Activated T-helper 9 cell treated with anti-CD3 and anti-CD28 coated beads, Interleukin-2, amount 50 U/mL, for 16 hours (primary cell): ENCODE data around the gene RB1.
"Not testable (repeated sequence)": the region's sequence is repeated elsewhere in the genome, so short reads cannot be mapped to it uniquely, and the experiment has no call there.

Source experiments
- DNase-seq: peaks from one replicate; pipeline ENCODE4 v3.0.0-alpha.2; 2020; ENCODE audit warnings: low read depth

Gene RB1

DNA sequence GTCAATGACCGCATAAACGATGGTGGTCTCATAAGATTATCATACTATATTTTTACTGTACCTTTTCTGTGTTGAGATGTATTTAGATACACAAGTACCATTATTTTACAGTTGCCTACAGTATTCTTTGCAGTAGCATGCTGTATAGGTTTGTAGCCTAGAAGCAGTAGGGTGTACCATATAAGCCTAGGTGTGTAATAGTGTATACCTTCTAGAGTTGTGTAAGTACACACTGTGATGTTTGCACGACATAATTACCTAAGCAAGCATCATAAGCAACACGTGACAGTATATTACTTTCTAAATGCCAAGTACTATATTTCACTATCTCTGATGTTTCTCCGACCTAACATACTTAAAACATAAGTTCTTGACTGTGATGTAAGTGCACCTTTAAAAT lies 106.6 kb downstream of the RB1 start:
- DNase-seq = no peak

DNA sequence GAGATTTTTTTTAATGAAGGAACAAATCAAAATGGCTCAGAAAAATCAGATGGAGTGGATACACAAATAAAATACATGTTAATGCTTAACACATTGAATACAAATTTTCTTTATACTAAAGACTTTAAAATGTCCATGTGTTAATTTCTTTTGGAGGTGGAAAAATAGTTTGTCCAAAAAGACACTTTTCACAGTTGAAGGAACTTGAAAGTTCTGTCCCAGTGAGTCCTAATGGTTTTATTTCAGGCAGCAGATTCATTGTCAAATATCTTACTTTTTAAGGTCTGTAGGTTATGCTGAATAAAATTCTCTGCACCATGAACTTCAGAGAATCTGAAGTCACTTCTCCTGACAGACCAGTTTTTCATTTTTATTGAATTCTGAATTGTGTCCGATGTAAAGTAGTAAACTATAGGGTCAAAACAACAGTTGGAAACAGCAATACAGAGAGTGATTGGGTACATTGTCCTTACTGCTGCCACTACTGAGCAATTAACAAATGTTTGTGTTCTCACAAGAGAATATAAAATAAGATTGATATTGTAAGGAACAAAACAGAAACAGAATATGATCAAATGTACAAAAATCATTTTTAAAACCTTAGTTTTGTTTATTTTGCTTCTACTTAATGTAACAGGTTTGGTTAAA lies 107.7 kb downstream of the RB1 start:
- DNase-seq = no peak

DNA sequence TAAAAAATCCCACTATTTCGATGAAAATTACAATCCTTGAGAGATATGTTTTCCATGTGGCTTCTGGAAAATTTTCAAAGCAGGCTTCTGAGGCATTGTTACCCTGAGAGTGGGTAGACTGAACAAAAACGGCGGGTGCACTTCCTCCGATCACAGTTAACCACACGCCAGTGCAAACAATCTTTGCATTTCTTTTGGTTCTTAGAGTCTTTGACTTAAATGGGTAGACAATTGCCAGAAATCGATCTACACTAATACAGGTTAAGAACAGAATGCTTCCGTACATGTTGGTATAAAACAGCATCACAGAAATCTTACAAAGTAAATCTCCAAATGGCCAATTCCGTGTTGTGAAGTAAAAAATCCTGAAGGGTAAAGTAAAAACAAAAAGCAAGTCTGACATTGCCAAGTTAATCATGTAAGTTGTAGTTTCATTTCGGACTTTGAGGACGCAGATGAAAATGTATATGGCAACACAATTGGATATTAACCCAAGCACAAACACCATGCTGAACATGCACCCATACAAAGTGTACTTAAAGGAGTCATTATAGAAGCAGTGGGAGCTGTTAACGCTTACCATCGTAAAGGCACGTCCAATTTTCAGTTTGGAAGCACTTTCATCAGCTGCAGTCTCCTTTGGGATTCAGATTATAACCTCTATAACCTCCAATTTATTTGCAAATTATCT lies 108.4 kb downstream of the RB1 start:
- DNase-seq = no peak

DNA sequence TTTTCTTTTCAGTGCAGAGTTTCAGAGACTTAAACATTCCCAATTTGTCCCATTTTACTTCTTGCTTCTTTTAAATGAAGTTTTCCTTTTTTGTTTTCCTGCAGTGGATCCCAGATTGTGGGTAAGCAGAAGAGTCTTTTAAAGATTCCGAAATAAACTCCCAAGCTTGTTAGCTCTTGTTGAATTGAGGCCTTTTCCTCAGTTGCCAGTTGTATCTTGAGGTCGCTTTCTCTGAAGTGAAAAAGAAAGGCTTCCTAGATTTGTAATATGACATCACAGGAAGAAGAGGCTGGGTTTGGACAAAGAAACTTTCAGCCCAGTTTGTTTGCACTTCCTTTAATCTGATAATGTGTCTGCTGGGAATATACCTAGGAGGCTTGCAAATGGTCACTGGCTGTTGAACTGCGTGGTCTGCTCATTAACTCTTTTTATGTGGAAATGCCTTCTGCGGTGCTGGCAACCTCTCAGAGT lies 109.4 kb downstream of the RB1 start, which contains the start of gene LPAR6:
Gene LPAR6 (minus strand): TSS at position 233 of the 471 bp plus-strand sequence. CDS start 690 bp downstream, outside the sequence.
- DNase-seq = no peak

DNA sequence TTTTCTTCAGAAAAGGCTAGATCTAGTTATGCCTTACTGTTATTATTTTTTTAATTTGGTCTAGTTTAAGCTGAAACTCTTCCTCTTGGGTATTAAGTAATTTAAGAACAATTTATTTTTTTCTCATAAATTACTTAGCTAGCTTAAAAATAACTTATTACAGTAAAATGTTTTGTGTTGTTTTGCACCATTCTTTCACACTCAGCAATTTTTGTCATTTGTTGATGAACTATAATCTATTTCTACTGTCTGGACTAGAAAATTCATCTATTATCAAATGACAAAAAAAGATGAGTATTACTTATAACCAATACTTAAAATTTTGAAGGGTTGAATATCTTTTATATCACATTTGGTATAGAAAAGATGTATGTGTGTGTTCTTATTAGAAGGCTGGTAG lies 111.0 kb downstream of the RB1 start:
- DNase-seq = no peak

DNA sequence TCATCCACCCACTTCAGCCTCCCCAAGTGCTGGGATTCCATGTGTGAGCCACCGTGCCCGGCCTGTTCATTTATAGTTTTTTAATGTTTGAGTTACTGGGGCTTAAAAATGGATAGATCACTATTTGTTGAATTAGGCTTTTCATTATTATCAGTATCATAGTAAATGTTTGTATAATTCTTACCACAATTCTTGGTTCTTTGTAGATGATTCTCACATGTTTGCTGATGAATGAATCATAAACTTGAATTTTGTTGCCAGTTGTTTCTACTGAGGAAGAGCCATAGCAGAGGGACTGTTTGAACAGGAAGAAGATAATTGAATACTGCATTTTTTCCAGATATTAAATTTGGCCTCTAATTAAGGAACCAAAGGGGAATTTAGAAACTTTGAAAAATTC lies 112.0 kb downstream of the RB1 start:
- DNase-seq = no peak

DNA sequence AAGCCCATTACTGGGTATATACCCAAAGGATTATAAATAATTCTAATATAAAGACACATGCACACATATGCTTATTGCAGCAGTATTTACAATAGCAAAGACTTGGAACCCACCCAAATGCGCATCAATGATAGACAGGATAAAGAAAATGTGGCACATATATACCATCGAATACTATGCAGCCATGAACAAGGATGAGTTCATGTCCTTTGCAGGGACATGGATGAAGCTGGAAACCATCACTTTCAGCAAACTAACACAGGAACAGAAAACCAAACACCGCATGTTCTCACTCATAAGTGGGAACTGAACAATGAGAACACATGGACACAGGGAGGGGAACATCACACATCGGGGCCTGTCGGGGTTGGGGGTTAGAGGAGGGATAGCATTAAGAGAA lies 118.5 kb downstream of the RB1 start:
- DNase-seq = not testable (repeated sequence)

DNA sequence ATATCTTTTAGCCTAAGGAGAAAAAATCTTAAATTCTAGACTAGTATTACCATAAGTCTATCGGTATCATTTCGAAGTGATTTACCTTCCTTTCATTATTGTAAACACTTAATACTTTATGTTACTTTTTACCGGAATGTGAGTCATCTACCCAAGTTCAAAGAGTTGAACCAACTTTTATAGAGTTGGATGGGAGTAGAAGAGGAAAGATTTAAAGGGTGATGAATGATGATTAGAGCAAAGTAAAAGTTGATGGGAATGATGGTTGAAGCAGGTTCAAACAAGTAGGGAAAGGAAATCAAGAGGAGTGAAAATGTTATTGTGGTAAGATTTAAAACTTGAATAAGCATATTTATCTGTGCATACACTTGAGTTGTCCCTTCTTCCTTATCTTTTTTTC lies 120.7 kb downstream of the RB1 start:
- no peak for DNase-seq

DNA sequence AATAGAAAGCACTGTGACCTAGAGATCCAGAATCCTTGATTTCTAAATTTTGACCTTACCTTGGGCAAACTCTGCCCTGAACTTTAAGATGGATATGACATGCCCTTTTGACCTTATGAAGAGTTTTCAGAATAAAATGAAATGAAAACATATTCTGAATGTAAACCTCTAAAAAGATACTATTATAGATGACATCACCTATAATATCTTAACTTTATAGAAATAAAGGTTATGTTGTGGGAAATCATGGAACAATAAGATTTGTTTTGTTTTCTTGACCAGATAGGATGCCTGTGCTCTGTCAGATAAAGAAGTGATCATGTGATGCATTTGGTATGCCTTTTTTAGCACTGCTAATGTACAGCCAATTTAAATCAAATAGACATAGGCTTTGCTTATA lies 122.5 kb downstream of the RB1 start:
- DNase-seq = no peak

DNA sequence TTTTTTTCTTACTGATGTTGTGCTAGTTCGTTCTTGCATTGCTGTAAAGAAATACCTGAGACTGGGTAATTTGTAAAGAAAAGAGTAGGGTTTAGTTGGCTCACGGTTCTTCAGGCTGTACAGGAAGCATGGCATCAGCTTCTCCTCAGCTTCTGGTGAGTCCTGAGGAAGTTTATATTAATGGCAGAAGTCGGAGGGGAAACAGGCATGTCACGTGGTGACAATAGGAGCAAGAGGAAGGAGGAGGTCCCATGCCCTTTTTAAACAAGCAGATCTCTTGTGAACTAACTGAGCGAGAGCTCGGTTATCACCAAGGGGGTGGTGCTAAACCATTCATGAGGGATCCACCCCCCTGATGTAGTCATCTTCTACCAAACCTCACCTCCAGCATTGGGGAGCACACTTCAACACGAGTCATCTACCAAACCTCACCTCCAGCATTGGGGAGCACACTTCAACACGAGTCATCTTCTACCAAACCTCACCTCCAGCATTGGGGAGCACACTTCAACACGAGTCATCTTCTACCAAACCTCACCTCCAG lies 123.3 kb downstream of the RB1 start:
- not testable (repeated sequence) for DNase-seq

DNA sequence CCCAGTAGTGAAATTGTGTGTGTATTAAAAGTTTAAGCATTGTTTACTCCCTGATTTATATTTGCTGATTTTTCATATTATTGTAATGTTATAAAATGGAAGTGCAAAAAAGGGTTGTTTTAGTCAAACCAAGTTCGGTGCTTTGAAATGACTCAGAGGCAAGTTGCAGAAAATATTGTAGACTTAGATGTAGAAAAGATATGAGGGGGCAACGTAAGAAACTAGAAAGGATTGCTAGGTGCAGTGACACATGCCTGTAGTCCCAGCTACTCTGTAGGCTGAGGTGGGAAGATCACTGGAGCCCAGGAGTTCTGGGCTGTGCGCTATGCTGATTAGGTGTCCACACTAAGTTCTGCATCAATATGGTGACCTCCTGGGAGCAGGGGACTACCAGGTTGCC lies 125.5 kb downstream of the RB1 start:
- DNase-seq = no peak

DNA sequence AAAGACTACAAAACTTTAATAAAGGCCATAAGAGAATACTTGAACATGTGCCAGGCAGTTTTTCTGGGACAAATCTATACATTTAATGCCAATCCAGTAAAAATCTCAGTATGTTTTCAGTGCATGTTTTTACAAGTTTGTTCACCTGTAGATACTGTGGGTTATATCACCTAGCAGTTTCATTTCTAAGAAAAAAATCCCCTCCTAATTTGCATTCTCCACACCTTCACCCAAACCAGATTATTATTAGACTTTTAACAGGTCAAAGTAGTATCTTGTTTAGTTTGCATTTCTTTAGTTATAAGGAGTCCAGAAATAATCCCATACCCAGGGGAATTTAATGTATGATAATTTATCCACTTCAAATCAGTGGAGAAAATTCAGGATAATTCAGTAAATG lies 126.3 kb downstream of the RB1 start:
- DNase-seq = no peak

DNA sequence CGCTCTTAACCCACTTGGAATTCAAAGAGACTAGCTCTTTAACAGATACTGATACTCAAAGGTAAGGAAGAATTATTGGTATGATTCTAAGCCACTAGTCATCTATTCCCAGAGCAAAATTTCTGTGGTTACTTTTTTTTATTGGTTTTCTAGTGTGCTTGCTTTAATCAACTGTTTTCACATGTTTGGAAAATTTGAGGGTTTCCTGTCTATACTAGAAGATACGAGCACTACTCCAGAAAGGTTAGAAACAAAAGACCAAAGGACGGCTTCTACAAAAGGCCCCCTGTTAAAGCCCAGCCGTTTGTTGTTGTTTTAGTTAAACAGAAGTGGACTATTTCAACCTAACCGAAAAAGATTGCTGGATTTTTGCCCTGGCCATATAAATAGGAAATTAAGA lies 127.9 kb downstream of the RB1 start:
- DNase-seq = no peak

DNA sequence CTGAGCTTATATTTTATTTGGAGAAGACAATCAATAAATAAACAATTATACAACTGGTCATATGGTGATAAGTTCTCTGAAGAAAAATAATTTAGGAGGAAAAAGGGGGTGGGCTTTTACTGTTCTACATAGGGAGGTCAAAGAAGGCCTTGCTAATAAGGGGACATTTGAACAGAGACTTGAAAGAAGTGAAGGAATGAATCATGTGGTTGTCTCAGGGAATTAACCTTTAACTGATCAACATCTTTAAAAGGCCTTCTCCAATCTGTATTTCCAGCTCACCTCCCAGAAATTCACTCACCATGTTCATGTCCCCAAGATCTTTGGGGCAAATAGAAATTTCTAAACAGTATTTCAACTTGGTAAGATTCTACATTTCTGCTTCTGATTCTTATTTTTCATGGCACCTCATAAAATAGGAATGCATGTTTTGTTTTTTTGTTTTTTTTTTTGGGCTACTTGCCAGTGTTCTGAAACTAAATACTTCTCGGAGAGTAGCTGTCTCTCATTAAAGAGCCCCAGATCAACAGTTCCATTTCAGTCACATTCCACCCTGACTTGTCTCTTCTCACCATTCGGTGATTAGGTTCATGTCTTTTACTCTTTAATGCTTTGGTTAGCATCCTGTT lies 128.6 kb downstream of the RB1 start:
- DNase-seq = no peak

DNA sequence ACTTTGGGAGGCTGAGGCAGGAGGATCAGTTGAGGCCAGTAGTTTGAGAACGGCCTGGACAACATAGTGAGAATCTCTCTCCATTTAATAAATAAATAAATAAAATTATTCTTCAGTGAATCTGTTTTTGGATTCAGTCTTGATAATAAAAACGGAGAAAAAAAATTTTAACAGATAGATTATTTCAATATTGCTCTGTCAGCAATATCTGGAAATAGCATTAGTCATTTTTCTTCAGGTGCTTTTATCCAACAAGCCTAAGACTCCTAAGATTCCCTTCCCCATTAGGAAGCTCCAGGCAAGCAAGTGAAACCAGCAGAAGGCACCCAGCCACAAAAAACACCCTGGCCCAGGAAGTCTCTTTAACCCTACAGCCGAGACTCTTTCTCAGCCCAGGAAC lies 130.6 kb downstream of the RB1 start:
- no peak for DNase-seq

DNA sequence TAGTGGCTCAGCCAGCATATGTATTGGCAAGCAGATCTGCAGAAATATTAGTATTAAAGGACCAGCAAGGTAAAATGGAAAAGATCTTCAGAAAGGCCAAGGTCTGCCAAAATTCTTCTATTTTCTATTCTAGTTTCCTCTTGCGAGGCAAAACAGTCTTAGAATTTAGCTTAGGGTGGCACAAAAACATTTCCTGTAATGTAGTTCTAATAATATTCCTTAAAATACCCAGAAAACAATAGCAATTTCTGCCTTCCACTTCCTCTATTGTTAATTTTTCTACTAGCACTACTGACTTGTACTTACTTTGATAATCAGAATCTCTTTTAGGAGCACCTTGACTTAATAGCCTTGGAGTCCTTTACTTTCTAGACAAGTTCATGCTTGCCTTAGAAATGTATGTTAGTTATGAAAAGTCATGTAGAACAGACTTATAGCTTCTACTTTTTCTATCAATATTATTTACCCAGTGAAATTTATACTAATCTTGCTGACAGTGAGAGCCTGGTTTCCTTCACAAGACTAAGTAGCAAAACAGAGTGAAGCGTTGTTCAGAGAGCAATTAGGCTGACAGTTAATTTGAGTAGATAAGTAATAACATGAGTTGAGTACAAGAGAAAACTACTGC lies 133.2 kb downstream of the RB1 start:
- no peak for DNase-seq

DNA sequence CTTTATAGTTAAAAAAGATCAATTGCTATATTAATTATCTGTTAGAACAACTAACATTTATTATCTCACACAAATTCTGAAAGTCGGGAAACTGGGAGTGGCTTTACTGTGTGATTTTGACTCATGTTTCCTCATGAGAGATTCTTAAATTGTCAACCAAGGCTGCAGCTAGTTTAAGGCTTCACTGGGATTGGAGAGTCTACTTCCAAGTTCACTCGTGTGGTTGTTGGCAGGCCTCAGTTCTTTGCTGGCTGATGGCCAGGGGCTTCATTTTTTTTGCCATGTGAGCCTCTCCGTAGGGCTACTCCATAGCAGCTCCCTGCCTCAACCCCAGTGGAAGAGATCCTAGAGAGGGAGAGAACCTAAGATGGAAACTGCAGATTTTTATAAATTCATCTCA lies 133.8 kb downstream of the RB1 start:
- DNase-seq = no peak

DNA sequence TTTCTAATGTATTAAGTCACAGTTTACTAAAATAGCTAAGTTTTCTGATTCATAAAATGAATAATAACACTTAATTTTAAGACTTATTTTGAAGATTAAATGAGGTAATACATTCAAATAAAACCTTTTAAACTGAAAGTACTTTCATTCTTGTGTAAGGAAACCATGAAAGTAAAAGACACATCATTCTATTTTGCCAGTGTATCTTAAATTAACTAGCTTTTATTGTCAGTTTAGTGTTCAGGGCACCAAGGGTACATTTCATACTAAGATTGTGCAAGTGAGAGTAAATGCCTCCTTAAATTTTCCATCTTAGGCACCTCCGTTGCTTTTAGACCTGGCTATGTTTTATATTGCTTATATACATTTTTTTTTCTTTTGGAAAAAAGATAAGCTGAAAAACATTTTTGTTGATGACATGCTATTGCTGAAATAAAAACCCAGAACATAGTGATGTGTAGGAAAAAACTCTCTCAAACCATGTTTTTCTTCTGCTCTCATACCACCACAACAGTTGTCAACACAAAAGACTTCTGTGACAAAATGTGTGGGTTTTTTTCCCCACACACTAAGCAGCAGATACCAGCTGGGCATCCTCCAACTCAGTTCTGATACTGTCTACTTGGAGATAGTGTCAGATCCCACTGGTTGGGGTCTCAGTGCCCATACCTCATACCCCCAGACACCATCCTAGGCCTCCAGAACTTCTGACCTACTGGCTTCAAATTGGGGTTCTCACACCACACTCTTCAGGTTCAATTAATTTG lies 140.1 kb downstream of the RB1 start:
- no peak for DNase-seq

DNA sequence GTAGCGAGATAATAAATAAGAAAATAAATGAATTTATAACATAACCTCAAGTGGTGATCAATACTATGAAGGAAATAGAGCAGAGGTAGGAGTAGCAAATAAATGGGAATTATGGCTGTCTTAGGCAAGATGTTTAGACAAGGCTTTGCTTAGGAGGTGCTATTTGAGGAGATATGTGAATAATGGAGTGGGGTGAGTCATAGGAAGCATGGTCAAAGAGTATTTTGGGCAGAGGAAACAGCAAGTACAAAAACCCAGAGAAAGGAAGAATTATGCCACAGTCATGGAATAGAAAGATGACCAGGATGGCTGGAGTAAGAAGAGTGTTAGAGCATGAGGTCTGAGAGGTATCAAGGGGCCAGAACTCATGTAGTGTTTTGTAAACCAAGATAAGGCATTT lies 142.9 kb downstream of the RB1 start:
- DNase-seq = no peak

DNA sequence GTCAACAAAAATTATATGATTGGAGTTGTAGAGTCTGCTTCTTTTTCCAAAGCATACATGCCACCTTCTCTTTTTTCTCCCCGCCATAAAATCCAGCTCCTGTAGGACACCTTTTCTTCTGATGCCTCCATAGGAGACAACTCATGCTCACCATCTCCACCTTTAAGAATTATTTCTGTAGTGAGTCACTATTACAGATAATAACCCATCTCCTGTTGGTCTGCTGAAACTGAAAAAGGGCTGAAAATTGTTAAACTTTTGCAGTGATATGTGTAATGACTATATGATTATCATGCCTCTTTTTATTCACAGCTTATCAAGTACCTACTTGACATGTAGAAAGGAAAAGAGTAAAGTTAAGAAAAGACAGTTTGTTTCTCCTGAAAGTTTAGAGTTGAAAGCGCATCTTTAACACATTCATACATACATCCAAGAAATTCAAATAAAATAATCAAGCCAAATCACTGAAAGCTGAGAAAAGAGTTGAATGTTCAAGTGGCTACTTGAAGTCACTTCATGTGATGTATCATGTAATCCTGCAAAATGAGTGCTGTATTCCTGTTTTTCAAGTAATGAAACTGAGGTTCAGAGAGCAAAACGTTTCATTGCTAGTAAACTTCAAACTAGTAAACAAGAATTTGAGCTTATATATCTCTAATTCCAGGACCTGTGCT lies 144.9 kb downstream of the RB1 start:
- no peak for DNase-seq

DNA sequence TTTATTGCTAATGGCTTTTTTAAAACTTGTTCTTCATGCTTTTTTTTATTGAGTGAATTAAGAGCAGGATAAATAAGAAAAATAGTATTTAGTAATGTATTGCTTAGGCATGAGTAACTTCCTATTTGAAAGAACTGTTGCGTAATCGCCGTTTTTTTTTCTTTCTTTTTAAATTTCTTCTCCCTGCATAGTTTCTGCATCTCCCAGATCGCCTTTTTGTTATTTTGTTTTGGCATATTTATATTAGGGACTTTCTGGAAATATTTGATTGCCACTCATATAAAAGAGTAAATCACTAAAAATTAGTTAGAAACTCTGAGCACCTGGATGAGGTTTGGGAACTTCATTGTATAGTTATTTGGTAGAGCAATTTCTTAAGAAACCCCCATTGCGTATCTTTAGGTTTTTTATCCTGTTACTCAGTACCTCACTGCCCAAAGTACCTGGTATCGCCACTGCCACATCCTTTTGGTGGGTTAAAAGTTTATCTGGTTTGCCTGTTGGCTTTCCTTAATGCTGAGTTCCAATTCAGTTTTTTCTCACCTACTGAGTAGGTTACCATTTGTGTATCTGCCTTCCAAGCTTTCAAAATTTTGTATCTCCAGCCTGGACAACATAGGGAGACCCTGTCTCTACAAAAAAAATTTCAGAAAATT lies 145.5 kb downstream of the RB1 start:
- DNase-seq = no peak
